Stimulated activated CD4-positive, alpha-beta T cell treated with anti-CD3 and anti-CD28 coated beads, TNF-alpha, amount 100 ng/mL, for 48 hours (primary cell): ENCODE results near the gene NEGR1.

ENCODE experiments used
- DNase-seq, 3 donors: peaks; one replicate each; pipeline ENCODE4 v3.0.0-alpha.2; 2020; ENCODE audit warnings: low read depth in 3 of 3

Gene NEGR1

DNA sequence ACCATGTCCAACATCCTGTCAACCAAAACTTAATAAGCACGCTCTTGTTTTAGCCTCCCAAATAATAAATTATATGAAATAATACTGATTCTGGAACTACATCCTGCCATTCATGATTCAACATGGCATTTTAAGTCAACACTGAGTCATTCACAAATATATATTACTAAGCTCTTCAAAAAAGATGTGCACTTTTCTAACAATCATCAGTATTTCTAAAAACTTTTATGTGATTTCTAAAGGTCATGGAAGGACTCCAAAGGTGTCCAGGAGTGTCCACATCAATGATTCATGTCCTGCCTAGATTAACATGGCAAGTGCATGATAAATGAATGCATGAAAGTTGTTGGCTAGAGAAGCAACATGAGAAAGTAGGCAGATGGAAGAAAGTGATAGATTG is 51.6 kb downstream of the NEGR1 start:
- DNase-seq: no peak

GRCh38 chr1:72229893-72230292 is 52.4 kb downstream of the NEGR1 start:
- DNase-seq: no peak

DNA sequence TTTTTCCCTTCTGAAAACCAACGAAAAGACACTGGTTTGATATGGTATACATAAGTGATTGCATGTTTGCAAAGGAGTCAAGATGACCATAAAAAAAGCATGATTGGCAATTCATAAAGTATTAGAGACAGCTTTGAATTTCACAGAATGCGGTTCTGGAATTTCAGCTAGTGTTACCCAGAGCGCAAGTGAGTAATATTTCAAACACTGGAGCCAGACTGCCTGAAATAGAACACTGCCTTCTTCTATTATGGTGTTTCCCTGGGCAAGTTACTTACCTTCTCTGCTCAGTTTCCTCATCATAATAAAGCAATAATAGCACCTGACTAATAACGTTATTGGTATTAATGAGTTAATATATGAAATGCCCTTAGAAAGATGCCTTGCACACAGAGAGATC is 54.7 kb downstream of the NEGR1 start:
- no peak for DNase-seq

- no peak for DNase-seq
Observed at GRCh38 chr1:72224506-72224905, 57.8 kb downstream of the NEGR1 start.

- DNase-seq: no peak
Observed at GRCh38 chr1:72221811-72222210, 60.5 kb downstream of the NEGR1 start.

DNA sequence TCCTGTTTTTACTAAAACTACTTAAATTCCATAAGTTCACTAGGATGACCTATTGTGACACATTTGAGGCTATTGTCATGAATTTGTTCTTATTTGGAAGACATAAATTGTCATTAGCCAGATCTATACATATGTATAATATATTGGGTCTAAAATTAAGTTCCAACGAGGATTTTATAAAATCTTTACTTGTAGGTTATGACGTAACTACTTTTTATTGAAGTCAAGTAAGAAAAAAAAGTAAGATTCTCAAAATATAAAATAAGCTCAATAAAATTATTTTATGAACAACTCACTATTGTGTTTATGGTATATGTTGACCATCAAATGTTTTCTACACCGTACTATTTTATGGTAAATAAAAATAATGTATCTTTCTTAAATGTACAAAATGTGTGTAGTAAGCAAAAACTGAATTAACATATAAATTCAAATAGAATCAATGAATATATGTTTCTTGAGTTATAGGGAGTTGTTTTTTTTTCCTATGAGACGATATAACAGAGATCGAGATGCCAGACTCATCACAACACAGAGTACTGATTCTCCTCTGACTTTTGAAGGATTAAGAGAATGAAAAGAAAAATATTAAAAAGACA is 64.1 kb downstream of the NEGR1 start:
- DNase-seq: no peak

DNA sequence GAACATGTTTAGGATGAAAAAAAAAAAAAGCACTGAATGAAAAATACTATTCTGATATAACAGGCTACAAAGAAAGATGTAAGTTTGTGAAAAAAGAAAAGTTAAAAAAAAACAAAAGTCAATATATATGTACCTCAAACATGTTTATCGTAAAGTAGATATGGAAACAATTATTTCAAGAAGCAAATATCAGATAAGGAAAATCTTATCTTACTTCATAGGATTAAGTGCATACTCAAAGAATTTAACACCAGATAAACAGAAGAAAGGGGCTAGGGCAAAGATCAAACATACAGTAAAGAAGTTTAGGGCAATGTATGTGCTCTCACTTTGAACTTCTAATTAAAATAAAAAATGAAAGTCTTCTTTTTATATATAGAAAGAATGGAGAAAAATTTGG is 75.3 kb downstream of the NEGR1 start:
- no peak for DNase-seq

- no peak for DNase-seq
Observed at GRCh38 chr1:72202761-72203160, 79.6 kb downstream of the NEGR1 start.

DNA sequence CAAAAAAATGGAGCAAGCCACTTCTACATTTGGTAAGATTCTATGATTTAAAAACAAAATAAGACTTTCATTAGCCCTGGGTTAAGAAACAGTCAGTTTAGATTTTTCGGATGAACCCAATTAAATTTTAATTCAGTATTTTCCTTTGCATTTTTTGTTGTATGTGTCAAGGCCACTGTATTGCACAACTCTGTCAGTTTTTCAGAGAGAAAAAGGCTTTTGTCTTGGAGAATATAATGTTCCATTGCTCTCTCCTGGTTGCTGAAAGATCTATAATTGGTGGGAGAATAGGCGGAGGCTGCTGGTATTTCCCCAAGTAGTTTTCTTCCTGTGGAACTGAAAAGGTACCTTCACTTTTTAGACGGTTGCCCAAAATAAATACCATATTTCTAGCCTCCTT is 84.6 kb downstream of the NEGR1 start:
- DNase-seq: no peak

- DNase-seq: no peak
Observed at GRCh38 chr1:72186733-72187307, 95.5 kb downstream of the NEGR1 start.

DNA sequence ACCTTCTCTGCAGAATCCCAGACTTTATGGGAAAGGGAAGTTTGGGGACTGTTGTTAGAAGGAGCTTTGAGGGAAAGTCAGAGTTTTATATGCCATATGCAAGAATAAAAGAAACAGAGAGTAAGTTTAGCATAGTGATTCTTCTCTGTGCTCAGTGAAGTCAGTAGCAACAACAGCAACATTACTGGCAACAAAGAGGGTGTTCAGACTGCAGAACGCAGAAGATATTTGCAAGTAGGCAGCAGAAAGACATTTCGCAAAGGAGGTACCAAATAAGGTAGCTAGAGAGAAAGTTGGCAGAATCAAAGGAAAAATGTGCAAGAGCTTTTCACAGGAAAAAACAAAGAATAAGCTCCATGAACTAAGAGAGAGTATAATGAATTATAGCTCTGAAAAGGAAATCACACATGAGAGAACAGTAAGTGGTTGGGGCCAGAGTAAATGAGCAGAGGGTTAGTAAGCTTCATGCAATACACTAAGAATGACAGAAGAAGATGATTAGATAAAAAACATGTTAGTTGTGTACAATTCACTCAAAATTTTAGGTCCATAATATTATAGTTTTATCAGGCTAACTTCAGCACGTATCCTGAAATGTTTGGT is 98.1 kb downstream of the NEGR1 start:
- DNase-seq: no peak

- DNase-seq: no peak
Observed at GRCh38 chr1:72182859-72183258, 99.5 kb downstream of the NEGR1 start.

- DNase-seq: no peak
Observed at GRCh38 chr1:72178266-72178665, 104.1 kb downstream of the NEGR1 start.

- no peak for DNase-seq
Observed at GRCh38 chr1:72177711-72178110, 104.6 kb downstream of the NEGR1 start.

GRCh38 chr1:72170246-72170645 is 112.1 kb downstream of the NEGR1 start:
- DNase-seq: no peak

DNA sequence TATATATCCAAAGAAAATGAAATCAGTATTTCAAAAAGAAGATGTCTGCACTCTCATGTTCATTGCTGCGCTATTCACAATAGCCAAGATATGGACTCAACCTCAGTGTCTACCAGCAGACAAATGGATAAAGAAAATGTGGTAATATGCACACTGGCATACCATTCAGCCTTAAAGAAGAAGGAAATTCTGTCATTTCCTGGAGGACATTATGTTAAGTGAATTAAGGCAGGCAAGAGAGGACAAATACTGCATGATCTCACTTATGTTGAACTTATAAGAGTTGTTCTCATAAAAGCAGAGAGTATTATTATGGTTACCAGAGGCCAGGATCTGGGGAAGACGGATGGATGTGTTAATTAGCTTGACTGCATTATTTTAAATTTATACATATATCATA is 115.9 kb downstream of the NEGR1 start:
- DNase-seq: no peak

DNA sequence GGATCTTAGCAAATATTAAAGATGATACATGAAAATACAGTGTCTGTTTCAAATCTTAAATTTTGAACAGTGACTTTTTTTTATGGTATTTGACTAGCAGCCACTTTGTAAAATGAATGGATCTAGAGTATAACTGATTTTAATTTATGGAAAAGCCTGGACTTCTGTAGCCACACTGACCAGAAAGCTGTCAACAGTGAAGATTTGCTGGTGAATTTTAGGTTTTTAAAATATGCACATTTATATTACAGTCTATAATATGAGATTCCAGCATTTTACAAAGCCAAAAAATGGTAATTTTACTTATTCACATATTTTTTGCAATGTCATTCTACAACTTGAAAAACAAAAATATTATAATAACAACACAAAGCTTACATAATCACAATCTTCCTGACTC is 131.8 kb downstream of the NEGR1 start:
- DNase-seq: no peak

GRCh38 chr1:72141875-72142274 is 140.5 kb downstream of the NEGR1 start:
- no peak for DNase-seq

DNA sequence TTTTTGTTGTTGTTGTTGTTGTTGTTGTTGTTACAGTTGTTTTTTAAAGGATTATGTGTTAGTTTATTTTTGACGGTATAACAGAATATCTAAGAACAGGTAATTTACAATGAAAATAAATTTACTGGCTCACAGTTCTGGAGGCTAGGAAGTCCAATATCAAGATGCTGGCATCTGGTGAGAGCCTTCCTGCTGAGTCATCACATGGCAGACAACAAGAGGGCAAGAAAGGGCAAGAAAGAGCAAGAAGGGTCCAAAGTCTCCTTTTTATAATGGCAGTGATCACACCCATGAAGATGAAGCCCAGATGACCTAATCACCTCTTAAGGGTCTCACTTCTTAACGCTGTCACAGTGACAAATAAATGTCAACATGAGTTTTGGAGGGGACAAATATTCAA is 142.1 kb downstream of the NEGR1 start:
- DNase-seq: no peak

DNA sequence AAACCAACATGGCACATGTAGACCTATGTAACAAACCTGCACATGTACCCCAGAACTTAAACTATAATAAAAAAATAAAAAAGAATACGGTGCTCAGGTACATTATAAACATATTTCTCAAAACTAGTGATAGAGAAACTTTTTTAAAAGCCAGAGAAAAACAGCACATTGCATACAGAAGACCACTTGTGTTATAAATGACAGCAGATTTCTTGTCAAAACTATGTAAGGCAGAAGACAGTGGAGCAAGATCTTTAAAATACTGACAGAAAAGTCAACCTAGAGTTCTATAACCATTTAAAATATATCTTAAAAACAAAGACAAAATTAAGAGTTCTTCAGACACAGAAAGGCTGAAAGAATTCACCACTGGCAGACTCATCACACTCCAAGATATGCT is 144.7 kb downstream of the NEGR1 start:
- no peak for DNase-seq

DNA sequence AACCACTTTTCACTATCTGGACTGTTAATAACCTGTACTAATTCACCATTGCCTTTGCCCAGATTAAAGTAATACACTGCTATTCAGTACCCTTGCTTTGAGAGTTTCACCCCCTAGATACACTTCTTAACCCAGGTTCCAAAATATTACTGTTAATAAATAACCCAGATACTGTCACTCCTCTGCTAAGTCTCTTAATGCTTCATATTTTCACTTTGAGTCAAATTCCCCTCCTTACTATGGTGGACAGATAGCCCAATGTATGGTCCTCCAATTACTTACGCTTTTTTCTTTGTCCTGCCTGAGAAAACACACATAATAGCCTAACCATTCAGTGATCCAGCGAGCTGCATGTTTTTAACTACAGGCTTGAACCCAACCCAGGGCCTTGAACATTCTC is 152.5 kb downstream of the NEGR1 start:
- DNase-seq: no peak

GRCh38 chr1:72122099-72122880 is 160.0 kb downstream of the NEGR1 start:
- no peak for DNase-seq

DNA sequence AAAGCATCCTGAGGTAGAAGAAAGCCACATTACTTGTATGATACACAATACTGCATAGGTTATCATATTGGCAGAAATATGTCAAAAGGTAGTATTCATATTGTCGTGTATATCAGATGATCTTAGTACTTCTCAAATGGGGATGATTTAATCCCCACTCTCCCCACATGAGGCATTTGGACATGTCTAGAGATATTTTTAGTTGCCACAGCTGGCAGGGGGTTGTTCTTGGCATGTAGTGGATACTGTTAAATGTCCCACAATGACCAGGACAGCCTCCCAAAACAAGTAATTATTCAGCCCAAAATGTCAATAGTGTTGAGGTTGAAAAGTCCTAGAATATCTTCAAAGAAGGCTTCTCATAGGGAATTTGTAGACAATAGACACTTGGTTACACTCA is 162.8 kb downstream of the NEGR1 start:
- no peak for DNase-seq
